Nephron progenitor cell (in vitro differentiated cells): Measurements from ENCODE around the gene SEC16B.

Experiments
- DNase-seq: peaks from one replicate; pipeline ENCODE4 v3.0.0; 2021
- H3K27ac Mint-ChIP-seq: 2 replicates; pipeline ENCODE4 v1.8.0; 2021; ENCODE audit warnings: mild to moderate bottlenecking, moderate library complexity, mixed read lengths
- H3K27me3 Mint-ChIP-seq: 2 replicates; pipeline ENCODE4 v1.8.0; 2021; ENCODE audit warnings: mild to moderate bottlenecking, low read depth, mixed read lengths; ENCODE audit not compliant: poor library complexity
- H3K36me3 Mint-ChIP-seq: 2 replicates; pipeline ENCODE4 v1.8.0; 2021; ENCODE audit warnings: low read depth, mixed read lengths
- H3K4me1 Mint-ChIP-seq: 2 replicates; pipeline ENCODE4 v1.8.0; 2021; ENCODE audit warnings: mixed read lengths
- H3K4me3 Mint-ChIP-seq: 2 replicates; pipeline ENCODE4 v1.8.0; 2021; ENCODE audit warnings: mild to moderate bottlenecking, moderate library complexity, mixed read lengths
- H3K9me3 Mint-ChIP-seq: 2 replicates; pipeline ENCODE4 v1.8.0; 2021; ENCODE audit warnings: mild to moderate bottlenecking, moderate library complexity, mixed read lengths
- TF ChIP-seq, protein P1 (sequence below): fragments of 200-600 bp; sonication (generic); IDR thresholded peaks from 2 replicates; pipeline ENCODE4 v1.5.0; 2021; ENCODE audit warnings: antibody characterized with exemption

The SEC16B gene

DNA sequence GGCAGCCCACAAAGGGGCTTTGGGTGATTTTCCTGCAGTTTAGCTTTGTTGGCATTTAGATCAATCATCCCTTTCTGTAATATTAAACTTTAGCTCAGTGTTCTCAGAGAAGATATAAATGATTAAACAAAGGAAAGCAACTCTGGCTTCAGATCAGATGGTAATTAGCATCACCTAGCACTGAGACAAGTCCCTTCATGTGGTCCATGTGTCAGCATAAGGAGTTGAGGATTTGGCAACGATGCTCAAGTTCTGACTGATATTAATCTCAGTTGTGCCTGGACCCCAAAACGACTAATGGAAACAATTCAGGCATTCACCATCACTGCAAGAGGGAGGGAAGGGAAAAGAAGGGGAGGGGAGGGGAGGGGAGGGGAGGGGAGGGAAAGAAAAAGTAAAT lies 60.4 kb downstream of the SEC16B start:
- peaks cover 5% of the 10 kb centered on the region for H3K4me1 Mint-ChIP-seq
- no peaks in the 10 kb centered on the region for H3K36me3 Mint-ChIP-seq
- TF ChIP-seq, protein P1, sequence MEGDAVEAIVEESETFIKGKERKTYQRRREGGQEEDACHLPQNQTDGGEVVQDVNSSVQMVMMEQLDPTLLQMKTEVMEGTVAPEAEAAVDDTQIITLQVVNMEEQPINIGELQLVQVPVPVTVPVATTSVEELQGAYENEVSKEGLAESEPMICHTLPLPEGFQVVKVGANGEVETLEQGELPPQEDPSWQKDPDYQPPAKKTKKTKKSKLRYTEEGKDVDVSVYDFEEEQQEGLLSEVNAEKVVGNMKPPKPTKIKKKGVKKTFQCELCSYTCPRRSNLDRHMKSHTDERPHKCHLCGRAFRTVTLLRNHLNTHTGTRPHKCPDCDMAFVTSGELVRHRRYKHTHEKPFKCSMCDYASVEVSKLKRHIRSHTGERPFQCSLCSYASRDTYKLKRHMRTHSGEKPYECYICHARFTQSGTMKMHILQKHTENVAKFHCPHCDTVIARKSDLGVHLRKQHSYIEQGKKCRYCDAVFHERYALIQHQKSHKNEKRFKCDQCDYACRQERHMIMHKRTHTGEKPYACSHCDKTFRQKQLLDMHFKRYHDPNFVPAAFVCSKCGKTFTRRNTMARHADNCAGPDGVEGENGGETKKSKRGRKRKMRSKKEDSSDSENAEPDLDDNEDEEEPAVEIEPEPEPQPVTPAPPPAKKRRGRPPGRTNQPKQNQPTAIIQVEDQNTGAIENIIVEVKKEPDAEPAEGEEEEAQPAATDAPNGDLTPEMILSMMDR = no peak
- DNase-seq = no peak
- H3K27ac Mint-ChIP-seq = no peak overlapping the region
- H3K4me3 Mint-ChIP-seq = no peak overlapping the region
- H3K9me3 Mint-ChIP-seq = peaks cover 5% of the 10 kb centered on the region
- peaks cover 69% of the 10 kb centered on the region for H3K27me3 Mint-ChIP-seq

DNA sequence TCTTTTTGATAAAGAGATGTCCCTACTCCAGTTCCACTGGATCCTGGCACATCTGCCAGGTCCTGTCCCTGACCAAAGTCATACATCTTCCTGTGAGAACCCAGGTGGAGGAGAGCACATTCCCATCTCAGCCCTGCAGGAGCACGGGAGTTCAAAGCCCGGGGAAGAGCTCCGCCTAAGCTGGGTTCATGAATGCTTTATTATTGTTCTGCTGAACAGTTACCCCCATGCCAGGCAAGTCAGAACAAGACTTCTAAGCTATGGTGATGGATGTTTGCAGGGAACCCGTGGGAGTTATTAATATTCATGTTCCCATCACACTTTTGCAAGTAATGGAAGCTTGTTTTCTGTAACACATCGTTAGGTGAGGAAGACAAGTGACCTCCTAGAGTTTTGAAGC lies 62.9 kb downstream of the SEC16B start:
- Mint-ChIP-seq H3K4me1 (peaks cover 5% of the 10 kb centered on the region), H3K27me3 (peaks cover 77% of the 10 kb centered on the region), H3K4me3 (no peak overlapping the region), H3K36me3 (no peaks in the 10 kb centered on the region), H3K27ac (no peak overlapping the region), H3K9me3 (peaks cover 5% of the 10 kb centered on the region)
- DNase-seq = no peak
- TF ChIP-seq, protein P1 = no peak

DNA sequence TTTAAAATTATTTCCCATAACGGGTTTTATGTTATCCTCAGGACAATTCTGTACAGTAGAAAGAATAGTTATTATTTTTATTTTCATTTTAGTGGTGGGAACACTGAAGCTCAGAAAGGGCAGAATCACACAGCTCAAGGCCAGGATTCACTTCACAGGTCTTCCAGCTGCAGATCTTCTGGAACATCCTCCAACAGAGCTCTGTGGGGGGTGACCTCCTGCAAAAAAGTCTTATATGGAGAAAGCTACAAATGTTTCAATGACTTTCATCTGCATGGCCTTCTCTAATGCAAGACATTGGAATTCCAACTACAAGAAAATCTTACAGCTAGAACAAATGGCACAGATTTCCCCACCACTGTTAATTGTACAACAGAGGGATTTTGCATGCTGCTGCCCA lies 64.2 kb downstream of the SEC16B start:
- no peaks in the 10 kb centered on the region for H3K36me3 Mint-ChIP-seq

DNA sequence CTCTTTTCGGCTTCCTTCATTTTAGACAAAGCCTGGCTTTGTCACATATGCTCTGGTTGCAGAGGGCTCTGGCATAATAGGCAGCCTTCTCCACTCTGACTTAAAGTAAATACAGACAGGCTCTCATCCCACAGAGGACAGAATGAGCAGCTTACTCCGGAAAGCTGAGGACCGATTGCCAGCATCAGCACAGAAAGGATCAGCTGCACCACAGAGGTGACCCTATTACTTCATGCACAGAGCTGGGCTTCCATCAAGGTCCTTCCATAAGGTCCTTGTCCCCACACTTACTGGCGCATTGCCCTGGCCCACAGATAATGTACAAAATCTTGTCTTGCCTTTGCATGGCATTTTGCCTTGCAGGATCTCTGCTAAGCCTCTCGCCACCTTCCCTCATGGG lies 67.6 kb downstream of the SEC16B start:
- TF ChIP-seq, protein P1 = no peak
- no peak for DNase-seq
- peaks cover 11% of the 10 kb centered on the region for H3K4me1 Mint-ChIP-seq
- H3K4me3 Mint-ChIP-seq = no peak overlapping the region
- no peaks in the 10 kb centered on the region for H3K36me3 Mint-ChIP-seq
- peaks cover 64% of the 10 kb centered on the region for H3K27me3 Mint-ChIP-seq
- H3K27ac Mint-ChIP-seq = no peak overlapping the region
- no peaks in the 10 kb centered on the region for H3K9me3 Mint-ChIP-seq

More for the DNA sequence above, 64.2 kb downstream of the SEC16B start:
- H3K4me1 Mint-ChIP-seq = peaks cover 5% of the 10 kb centered on the region
- no peak overlapping the region for H3K4me3 Mint-ChIP-seq
- peaks cover 81% of the 10 kb centered on the region for H3K27me3 Mint-ChIP-seq
- peaks cover 5% of the 10 kb centered on the region for H3K9me3 Mint-ChIP-seq
- DNase-seq = no peak
- TF ChIP-seq, protein P1 = no peak
- H3K27ac Mint-ChIP-seq = no peak overlapping the region

DNA sequence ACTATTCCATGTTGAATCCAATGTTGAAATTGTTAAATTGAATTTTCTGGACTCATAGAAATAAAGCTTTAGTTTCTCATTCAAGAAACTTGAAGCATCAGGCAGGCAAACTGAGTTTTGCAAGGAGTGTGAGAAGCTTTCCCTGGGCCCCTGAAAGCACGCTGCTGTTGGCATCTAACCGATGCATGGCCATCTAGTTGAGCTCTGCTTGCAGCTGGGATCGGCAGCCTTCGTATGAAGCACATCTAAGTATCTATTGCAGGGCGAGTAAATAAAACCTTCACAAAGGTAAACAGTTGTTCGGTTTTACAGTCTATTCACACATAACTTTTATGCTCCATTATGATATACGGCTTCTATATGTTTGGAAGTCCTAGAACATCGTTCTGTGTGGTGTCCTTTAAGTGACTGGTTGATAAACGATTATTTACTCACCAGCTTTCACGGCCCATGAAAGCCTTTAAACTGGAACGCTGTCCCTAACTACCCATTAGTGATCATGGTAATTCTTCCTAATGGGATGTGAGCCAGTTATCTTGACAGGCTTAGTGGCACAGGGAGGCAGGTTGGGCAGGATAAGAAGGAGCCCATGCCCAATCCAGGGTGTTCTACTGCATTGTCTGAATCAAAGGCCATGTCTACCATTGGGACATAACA lies 71.7 kb downstream of the SEC16B start:
- no peak for DNase-seq
- Mint-ChIP-seq H3K4me1 (peaks cover 11% of the 10 kb centered on the region), H3K4me3 (no peak overlapping the region), H3K27ac (no peak overlapping the region), H3K27me3 (peaks cover 67% of the 10 kb centered on the region), H3K36me3 (no peaks in the 10 kb centered on the region), H3K9me3 (peaks cover 5% of the 10 kb centered on the region)
- TF ChIP-seq, protein P1 = no peak
